HG03565 (cell line): Measurements from ENCODE around the gene DSCAM.

Experiments
- ATAC-seq: cut with Tn5 transposase; IDR thresholded peaks from one replicate; pipeline ENCODE4 v1.9.1; 2021; ENCODE audit warnings: mild to moderate bottlenecking, moderate library complexity; ENCODE audit not compliant: unreplicated experiment

Gene DSCAM

DNA sequence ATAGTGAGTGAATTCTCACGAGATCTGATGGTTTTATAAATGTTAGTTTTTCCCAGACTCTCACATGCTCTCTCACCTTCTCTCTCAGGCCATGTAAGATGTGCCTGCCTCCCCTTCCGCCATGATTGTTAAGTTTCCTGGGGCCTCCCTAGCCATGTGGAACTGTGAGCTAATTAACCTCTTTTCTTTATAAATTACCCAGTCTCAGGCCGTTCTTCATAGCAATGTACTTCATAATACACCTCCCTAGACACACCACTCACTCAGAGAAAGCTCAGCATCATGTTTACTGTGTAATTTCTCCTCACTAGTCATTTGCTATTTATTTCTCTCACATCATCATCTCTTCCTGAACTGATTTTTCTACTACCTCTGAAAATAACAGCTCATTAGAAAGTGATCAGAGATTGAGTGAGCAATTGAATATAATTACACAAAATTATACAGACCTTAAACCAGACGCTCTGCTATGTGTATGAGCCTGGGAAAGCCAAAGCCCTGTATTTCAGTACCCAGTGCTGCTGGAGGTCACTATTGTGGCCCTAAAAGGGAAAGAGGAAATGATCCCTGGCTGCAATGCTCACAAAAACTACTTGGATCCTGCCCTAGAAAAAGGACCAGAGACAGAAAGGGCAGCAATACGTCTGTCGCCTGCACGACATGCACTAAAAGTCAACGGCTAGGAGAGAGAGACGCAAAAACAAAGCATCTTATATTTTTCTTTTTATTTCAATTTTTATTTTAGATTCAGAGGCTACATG, 284.5 kb downstream of the DSCAM start:
- ATAC-seq, result no peak

DNA sequence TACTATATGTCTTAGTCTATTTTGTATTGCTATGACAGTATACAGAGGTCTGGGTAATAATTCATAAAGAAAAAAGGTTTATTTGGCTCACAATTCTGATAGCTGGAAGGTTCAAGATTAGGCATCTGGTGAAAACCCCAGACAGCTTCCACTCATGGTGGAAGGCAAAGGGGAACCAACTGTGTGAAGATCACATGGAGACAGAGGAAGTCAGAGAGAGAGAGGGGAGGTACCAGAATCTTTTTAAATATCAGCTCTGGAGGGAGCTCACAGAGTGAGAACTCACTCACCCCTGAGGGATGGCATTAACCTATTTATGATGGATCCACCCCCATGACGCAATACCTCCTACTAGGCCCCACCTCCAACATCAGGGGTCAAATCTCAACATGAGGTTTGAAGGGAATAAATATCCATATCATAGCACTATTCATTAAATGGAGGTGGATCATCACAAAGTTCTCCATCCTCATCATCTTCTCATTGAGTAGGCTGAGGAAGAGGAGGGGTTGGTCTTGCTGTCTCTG, 290.5 kb downstream of the DSCAM start:
- no peak for ATAC-seq

DNA sequence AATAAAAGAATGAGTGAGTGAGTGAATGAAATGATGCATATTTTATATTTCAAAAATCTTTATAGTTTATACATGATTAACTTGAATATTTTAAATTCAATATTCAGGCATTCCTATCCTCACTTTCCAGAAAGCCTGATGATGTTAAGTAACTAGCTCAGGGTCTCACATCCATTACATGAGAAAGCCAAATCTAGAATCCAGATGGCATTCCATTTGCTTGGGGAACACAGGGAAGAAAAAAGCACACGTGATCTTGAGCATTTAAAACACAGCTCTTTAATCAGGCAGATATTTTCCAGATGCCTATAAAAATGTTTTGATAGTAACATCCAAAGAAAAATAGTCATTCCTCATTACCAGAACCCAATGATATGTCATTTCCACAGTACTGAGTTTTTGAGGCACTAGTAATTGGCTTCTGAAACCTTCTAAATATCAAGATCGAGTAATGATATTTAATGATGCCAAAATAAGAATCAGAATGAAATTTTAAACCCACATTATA, 291.9 kb downstream of the DSCAM start:
- ATAC-seq, result no peak

DNA sequence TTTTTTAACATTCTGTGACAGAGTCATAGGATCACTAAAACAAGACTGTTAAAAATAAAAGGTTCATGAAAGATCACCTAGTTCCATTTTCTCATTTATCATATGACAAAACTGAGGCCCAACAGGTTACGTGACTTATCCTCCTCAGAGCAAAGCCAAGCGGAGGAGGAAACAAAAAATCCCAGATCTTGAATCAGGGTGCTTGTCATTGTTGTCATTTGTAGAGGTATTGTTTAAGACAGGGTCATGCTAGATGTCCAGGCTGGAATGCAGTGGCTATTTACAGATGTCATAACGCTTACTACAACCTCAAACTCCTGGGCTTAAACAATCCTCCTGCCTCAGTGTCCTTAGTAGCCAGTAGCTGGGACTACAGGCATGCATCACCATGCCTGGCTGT, 293.2 kb downstream of the DSCAM start:
- ATAC-seq, result no peak

DNA sequence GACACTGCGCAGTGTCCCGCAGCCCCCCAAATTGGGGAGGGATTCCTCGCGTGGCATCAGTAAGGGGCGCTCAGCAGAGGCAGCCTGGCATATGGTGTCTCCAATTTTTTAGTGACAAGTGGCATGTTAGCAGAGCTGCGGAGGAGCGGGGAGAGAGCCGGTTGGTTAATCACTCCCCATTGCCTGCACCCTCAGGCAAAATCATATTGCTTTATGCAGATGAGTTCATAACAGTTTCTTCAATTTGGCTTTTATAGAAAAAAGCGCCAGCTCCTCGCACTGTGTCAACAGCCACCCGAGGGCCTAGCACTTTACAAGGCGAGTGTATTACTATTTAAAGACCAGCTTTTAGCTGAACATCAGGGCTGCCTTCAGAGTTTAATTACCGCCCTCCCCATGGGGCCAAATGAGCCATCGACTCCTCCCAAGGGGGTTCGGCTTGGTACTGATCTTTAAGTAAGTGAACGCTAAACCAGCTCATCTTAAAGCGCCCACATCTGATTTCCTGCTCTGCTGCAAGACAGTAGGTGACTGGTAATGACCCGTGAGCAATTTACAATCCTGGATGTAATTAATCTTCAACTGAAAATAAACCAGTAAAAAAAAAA, 298.9 kb downstream of the DSCAM start:
- no peak for ATAC-seq

DNA sequence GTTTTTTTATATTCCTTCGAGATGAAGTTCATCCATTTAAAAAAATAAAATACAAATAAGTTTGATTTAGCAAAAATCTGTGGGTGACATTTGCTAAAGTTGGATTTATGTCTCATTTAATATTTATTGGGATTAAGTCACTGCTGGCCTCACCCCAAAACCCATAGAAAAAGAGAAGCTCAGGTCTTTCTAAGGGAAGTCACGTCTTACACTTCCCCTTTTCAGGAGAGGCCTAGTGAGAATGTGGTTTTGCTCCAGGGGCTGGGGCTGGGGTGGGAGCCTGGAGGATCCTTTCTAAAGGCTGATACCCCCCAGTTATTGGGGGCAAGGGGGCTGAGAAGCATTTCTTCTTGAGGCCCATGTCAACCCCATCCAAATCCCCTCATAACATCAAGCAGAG, 300.3 kb downstream of the DSCAM start:
- no peak for ATAC-seq

DNA sequence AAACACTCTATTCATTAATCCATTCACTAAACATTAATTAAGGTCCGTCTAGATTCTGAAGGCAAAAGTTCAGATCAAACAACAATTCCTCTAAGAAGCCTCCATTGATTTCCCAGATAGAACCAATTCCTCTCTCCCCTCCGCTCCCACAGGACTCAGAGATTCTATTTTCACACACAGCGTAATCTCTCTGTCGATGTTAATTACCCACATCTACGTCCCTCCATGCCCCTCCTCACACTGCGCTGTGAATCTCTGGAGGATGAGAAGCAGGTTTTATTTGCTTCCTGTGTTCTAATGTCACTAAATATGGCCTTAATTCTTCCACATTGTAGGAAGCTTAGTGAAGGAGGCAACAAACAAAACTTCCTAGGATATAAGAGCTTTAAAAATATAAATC, 306.7 kb downstream of the DSCAM start:
- ATAC-seq, result no peak

DNA sequence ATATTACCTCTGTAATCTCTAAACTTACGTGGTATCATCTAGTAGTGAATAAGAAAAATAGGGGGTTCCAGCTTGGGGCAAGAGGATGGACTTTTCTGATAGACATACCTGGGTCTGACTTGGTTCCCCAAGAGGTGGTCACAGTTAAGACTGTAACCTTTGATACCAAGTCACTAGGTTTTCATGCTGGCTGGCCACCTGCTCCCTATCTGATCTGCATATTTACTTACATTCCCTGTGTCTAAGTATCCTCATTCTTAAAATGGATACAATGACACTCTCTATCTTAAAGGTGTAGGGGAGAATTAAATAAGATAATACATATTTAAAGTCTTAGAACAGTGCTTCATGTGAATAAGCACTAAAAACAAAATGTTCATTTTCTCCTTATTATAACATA, 312.1 kb downstream of the DSCAM start:
- no peak for ATAC-seq

DNA sequence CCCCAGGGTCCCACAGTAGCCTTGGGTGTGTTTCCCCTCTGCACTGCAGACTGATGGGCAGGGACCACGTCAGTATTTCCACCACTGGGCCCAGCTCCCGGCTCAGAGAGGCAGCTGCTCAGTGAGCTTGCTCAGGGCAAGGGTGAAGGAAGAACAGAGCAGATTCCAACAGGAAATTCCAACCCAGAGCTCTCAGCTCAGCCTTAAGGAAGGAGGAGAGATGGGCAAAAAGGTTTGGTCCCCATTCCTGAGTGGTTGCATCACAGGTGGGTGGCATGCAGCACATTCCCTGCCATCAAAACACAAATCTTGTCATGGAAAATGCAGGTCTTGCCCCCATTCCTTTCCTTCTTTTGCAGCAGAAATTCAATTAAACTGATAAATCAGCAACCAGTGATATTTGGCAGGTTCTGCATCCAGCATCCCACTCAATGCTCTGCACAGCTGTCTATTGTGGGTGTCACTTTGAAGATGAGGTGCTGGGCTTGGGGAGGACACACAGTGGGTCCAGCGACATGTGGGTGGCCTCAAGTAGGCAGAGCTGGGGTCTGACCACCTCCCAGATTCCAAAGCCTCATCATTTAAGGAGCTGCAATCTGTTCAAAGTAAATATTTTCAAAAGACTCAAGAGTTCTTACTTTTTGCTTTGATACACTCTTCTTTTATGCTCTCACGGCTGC, 315.4 kb downstream of the DSCAM start:
- ATAC-seq, result no peak

DNA sequence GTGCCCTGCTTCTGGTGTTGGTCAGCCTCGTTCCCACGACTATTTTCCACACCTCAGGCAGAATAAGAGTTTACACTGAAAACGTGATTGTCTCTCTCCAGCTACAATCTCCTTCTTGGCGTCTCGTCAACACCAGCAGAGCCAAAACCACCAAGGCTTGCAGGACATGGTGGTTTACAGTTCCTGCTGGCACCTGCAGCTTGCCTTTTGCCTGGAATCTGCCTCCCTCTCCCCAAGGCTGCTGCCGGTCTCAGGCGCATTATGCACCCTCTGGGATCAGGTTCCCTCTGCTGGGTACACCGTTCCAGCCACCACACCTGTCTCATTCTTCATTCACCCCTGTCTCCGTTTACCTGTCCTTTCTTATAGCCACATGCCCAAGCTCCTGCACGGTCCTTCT, 315.9 kb downstream of the DSCAM start:
- ATAC-seq, result no peak

DNA sequence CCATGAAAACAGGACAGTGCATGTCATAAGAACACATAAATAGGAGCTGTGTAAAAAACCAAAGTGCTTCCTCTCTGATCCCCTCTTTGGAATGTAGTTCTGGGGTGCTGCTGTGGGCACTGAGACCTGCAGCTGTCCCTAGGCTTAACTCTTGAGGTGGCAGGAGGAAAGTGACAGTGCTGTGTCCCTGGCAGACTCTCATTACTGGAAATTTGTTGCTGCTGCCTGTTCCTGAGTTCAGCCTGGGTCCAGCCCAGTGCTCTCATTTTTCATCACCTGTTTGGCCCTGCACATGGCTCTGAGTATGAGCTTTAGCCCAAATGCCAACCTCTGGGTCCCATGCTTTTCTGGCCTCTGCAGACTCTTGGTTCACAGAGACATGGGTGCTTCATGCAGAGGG, 329.3 kb downstream of the DSCAM start:
- no peak for ATAC-seq

DNA sequence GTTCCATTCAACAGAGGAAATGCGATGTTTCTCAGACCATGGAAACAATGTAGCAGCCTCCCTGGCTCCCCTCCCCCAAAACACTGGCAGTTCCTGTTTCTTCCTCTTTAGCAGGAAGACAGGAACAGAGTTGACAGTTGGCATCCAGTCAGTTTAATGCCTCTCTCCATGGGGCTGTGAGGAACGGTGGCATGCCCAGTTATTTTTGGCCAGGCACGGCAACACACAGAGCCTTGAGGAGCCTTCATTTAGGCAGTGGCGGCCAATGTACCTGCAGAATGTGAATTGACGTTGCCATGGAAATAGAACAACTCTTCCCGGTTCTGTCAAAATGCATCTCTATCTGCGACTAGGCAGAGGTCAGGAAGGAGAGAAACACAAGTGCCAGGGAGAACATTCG, 330.6 kb downstream of the DSCAM start:
- no peak for ATAC-seq

DNA sequence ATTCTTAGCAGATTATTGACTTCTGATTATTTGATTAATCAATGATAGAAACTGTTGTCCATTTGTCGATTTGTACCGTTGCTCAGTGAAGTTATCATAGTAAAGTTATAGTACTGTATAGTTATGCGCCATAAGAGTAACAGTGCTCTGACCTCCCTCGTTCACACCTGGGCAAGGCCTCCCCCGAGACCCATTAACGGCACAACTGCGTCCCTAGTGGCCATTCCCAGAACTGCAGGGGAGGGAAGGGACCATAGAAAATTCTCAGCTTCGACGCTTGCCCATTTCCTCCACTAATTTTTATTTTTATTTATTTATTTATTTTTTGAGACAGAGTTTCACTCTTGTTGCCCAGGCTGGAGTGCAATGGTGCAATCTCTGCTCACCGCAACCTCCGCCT, 334.4 kb downstream of the DSCAM start:
- no peak for ATAC-seq

DNA sequence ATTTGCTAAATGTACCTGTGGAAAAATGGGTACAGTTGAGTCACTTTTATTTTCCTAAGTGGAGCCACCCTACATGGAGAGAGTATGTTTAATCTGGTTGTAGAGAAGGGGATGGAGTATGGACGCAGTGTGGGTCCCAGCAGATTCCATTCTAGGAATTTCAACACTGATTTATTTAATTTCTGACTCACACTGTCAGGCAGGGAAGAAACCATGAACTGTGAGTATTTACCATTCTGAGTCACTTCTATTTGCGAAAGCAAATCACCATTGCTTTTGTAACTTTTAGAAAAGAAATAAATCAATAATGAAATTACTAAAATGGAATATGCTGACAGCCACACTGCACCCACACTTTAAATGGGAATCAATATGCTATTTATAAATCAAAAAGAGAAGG, 339.0 kb downstream of the DSCAM start:
- no peak for ATAC-seq

DNA sequence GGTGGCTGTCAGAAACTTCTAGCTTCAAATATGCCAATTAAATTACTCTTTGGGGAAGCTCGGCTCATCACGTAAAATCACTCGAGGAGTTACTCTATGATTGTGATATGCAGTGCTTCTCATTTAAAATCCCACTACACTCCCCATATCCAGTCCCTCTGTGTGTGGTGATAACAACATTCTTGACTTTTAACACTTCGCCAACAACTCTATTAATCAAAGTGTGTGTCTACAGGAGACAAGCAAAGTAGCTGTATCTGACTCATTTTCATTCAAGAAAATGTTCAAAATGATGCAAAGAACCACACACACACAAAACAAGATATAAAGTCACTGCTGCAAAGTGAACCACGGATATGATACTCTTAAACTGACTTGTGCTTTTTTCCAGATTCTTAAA, 341.3 kb downstream of the DSCAM start:
- ATAC-seq, result no peak

DNA sequence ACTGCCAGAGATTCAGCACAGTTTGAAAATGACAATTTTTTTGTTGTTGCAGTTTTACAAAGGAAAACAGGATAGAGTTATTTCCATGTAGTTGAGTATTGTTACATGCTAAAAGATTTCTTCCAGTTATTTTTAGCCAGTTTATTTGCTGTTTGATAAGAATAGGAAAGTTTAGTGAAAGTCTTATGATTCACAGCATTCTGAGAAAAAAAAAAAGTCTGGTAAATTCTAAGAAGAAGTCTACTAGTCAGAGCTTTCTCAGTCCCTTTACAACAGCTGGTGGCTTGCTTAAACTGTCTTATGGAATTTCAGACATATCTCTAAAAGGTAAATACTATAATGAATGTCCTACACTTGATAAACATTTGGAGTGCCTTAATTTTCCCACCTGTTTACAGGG, 341.7 kb downstream of the DSCAM start:
- ATAC-seq, result no peak

DNA sequence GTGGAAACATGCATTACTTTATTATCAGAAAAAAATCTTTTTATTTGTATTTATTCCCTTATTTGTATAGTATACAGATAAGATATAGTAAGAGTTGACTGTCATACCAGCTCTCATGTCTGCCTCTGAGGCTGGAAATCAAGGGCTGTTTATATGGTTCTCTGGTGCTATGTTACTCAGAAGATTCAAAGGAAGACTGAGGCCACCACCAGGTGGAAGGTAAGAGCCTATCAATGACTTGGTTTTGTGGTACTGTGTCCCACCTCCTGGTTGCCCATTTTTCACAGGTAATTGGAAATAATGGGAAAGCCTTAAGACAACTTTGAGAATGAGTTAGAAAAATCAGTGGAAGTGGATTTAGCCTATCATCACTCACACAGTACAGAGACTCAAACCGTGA, 342.1 kb downstream of the DSCAM start:
- ATAC-seq, result no peak

DNA sequence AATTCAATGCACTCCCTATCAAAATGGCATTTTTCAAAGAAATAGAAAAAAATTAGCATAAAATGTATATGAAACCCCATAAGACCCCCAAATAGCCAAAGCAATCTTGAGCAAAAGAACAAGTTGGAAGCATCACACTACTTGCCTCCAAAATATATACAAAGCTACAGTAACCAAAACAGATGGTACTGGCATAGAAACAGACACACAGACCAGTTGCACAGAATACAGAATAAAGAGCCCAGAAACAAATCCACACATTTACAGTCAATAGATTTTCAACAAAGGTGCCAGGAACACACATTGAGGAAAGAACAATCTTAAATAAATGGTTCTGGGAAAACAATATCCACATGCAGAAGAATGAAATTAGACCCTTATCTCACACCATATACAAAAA, 350.8 kb downstream of the DSCAM start:
- no peak for ATAC-seq

DNA sequence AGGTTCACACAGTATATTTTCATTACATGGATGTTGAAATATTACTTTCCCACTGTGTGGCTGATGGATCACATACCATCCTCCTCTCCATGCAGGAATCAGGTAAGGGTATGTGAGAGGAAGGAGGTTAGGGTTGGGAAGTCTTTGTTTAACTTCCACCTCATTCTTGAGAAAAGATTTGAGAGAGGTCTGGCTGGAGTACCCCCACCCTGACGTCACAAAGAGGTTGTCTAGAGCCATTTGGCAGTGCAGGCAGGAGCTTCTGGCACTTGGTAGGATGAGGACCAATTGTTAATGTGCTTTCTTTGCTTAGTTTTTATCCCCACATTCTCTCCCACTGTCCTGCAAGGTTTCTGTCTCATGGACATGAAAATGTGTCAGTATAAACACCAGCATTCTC, 356.6 kb downstream of the DSCAM start:
- no peak for ATAC-seq

DNA sequence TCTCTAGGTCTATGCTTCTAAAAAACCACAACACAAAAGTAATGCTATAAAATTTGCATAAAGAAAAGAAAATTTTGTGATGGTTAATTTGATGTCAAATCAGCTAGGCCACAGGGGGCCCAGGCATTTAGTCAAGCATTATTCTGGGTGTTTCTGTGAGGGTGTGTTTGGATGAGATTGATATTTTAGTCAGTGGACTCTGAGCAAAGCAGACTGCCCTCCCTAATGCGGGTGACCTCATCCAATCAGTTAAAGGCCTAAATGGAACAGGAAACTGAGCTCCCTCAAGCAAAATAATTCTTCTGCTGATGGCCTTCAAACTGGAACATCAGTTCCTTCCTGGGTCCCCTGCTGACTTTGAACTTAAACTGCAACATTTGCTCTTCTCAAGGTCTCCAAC, 358.0 kb downstream of the DSCAM start:
- no peak for ATAC-seq

DNA sequence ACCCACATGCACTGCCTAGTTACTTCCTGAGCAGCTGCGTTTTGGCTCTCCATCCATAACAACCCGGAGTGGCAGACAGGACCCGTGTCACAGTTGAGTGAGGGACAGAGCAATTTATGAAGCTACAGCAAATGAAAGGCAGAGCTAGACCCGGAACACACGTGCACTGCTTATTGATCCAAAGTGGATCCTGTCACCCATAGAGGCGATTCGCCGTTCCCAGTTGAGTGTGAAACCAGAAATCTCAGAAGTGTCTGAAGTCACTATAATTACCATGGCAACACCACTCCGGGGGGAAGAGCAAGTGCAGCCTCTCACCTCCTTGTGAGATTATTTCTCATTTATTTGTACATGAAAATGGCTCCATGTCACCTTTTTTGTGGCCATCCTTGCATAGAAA, 365.2 kb downstream of the DSCAM start:
- no peak for ATAC-seq

DNA sequence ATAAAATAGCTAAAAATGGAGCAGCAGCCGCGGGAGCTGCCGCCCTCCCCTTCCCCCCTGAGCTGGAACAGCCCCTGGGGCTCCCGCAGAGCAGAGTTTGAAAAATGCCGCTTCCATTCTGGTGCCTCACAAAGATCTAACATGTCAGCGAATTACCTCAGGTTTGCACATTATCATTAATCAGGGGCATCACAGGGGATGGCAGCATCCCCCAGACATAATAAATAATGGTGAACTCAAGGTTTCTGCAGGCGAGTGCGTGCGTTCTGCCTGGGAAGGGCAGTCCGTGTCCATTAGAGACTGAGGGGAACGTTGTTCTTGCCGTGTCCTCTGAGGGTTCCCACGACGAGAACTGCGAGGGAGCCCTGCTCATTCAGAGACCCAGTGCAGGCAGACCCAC, 372.4 kb downstream of the DSCAM start:
- no peak for ATAC-seq
